Sigmoid colon (tissue), 7 donors: ENCODE measurements around the gene ALS2. TPM values are rescaled to one million over a fixed set of nuclear protein-coding genes. Genes with fewer than 3 reads are reported as not detected.

Experiments
- DNase-seq: peaks from one replicate; pipeline ENCODE4 v3.0.0-alpha.2; 2019
- H3K27ac ChIP-seq, 4 donors: fragments of 200-600 bp; sonication (generic); one replicate each; pipeline ENCODE4 v1.5.1; 2016 to 2019; ENCODE audit warnings: mild to moderate bottlenecking in 1 of 4
- H3K27me3 ChIP-seq, 3 donors: fragments of 200-600 bp; sonication (generic); one replicate each; pipeline ENCODE4 v1.5.1; 2019; ENCODE audit warnings: mild to moderate bottlenecking in 1 of 3
- H3K36me3 ChIP-seq, 4 donors: fragments of 200-600 bp; sonication (generic); one replicate each; pipeline ENCODE4 v1.5.1; 2016 to 2019
- H3K4me1 ChIP-seq, 4 donors: fragments of 200-600 bp; sonication (generic); one replicate each; pipeline ENCODE4 v1.5.1; 2017 to 2019
- H3K4me3 ChIP-seq, 4 donors: fragments of 200-600 bp; sonication (generic); one replicate each; pipeline ENCODE4 v1.5.1; 2017 to 2019; ENCODE audit warnings: mild to moderate bottlenecking in 2 of 4, moderate library complexity in 1 of 4
- H3K9me3 ChIP-seq, 4 donors: fragments of 200-600 bp in 3 of 4; sonication (generic) in 3 of 4; one replicate each; pipeline versions ENCODE4 v1.5.1 to v1.6.1; 2013 to 2019
- CTCF ChIP-seq, 4 experiments: fragments of 450-650 bp in 3 of 4; fragments of 200-600 bp in 1 of 4; IDR thresholded peaks; one replicate each; pipeline ENCODE4 v1.5.1; 2016 to 2019; ENCODE audit warnings: antibody characterized with exemption in 4 of 4, mild to moderate bottlenecking in 3 of 4, moderate library complexity in 2 of 4
- EP300 ChIP-seq, 4 donors: sonication (generic); formaldehyde crosslinking; IDR thresholded peaks; one replicate each; pipeline ENCODE4 v1.6.1; 2017; ENCODE audit warnings: antibody characterized with exemption in 4 of 4
- POLR2A ChIP-seq, 2 donors: fragments of 450-650 bp; IDR thresholded peaks; one replicate each; pipeline ENCODE4 v1.6.1; 2016; ENCODE audit warnings: antibody characterized with exemption in 2 of 2, mild to moderate bottlenecking in 2 of 2, moderate library complexity in 2 of 2
- POLR2AphosphoS5 ChIP-seq, 4 donors: sonication (generic); formaldehyde crosslinking; IDR thresholded peaks; one replicate each; pipeline ENCODE4 v1.6.1; 2017; ENCODE audit warnings: antibody characterized with exemption in 4 of 4
- WGBS, 2 donors: extraction: QIAGEN DNeasy Blood & Tissue Kit; methylation state at CpG; one replicate each; pipeline ENCODE4 v1.1.7; 2013; 5-methylcytosine and 5-hydroxymethylcytosine counted together
- intact Hi-C: fragments of 100-400 bp; cut with DNase I; formaldehyde crosslinking; loops from one replicate; pipeline ENCODE4 v1.15.1; 2023
- polyA plus RNA-seq, 3 donors: library from polyadenylated mRNA; stranded (reverse); fragments of 200-250 nt; gene quantifications; one replicate each; pipeline ENCODE4 v1.2.3, GENCODE V29; 2013
- total RNA-seq, 4 donors: library from RNA; depleted of rRNA; stranded (reverse); fragments of >200 nt; gene quantifications; one replicate each; pipeline ENCODE4 v1.1.0, GENCODE V29; 2016
- donor health status: healthy with polysubstance abuse.
- donor health status: Bipolar disorder and iron deficiency.
- donor health status: healthy.

ALS2 gene
- total RNA-seq (10 to 100 TPM; 17.4 to 20.9 (median 19.0) TPM), polyA plus RNA-seq (1 to 10 TPM; 3.0 to 5.7 (median 5.4) TPM)

DNA sequence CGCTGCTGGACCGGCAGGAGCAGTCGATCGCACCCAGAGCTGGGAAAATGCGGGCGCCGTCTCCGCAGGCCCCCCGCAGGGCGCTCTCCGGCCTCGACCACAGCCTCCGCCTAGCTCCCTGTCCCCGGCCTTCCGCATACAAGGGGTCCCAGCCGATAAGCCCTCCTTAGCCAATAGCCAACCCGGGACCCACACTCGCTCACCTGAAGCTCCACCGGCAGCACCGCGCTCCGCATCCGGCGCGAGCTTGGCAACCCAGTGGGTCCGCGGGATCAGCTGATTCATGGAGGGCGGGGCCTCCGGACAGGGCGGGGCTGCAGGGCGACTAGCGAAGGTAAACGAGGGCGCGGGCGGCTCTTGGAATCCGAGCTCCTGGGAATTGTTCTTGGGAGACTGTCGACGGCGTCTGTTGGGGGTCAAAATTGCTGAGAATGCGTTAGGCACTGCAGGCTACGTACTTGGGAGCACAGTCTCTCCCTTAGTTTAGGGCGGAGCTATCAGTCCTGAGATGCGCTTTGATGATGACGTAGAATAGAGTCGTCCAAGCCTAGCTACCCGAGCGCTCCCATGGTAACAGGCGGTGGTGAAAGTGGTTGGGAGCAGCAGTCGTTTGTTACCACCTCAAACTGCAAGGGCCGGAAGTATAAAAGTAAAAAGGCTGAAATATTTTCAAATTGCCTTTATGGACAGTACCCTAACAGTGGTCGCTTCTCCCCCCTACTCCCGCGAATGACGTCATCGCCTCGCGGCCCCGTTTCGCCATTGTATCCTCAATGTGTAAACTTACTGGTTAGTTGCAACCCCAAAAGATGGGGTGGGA lies at the start of gene ALS2:
TSS of gene ALS2 (minus strand) at position 260 of the 820 bp plus-strand sequence. CDS start 12,048 bp downstream, outside the sequence.
- intact Hi-C loops = loop anchor here (5.0 kb wide), 2 partner anchors 76 to 139 kb away; partner anchors contain the start of gene TMEM237
- H3K27me3 ChIP-seq = no peaks in the 10 kb centered on the region
- 0% methylated on average over 60 of the region's 60 CpGs for WGBS, 2 donors
- peak; percentile 99 for DNase-seq
- H3K9me3 ChIP-seq = no peaks in the 10 kb centered on the region
- H3K27ac ChIP-seq = peak within 1 kb of the TSS; percentile 87 to 95 (median 93)
- peak within 1 kb of the TSS; percentile 62 to 95 (median 92) for H3K4me3 ChIP-seq
- no peaks in the 10 kb centered on the region for H3K36me3 ChIP-seq
- H3K4me1 ChIP-seq = peaks cover 0 to 25% (median 5%) of the 10 kb centered on the region in 4 donors
- TF ChIP-seq CTCF (IDR thresholded peaks at IDR 0.05) (no peak), EP300 (IDR thresholded peaks at IDR 0.05) (peak in 1 of 4 donors; percentile 42), POLR2A (IDR thresholded peaks at IDR 0.05) (peak in 1 of 2 donors; percentile 23), POLR2AphosphoS5 (IDR thresholded peaks at IDR 0.05) (peak; percentile 81 to 95 (median 86))

- H3K27me3 ChIP-seq = no peaks in the 10 kb centered on the region
- no peaks in the 10 kb centered on the region for H3K9me3 ChIP-seq
- no peak for DNase-seq
- intact Hi-C loops = no loop called here
- no peak overlapping the region for H3K27ac ChIP-seq
- no peaks in the 10 kb centered on the region for H3K4me1 ChIP-seq
- WGBS, 2 donors = 92 to 95% methylated on average over 2 of the region's 2 CpGs
- no peak overlapping the region for H3K4me3 ChIP-seq
- TF ChIP-seq POLR2A (IDR thresholded peaks at IDR 0.05) = no peak
- TF ChIP-seq EP300 (IDR thresholded peaks at IDR 0.05) = no peak
- TF ChIP-seq POLR2AphosphoS5 (IDR thresholded peaks at IDR 0.05) = no peak
- TF ChIP-seq CTCF (IDR thresholded peaks at IDR 0.05) = no peak
- no peaks in the 10 kb centered on the region for H3K36me3 ChIP-seq
Measured at GRCh38 chr2:201828220-201828619, 47.5 kb upstream of the ALS2 start.

DNA sequence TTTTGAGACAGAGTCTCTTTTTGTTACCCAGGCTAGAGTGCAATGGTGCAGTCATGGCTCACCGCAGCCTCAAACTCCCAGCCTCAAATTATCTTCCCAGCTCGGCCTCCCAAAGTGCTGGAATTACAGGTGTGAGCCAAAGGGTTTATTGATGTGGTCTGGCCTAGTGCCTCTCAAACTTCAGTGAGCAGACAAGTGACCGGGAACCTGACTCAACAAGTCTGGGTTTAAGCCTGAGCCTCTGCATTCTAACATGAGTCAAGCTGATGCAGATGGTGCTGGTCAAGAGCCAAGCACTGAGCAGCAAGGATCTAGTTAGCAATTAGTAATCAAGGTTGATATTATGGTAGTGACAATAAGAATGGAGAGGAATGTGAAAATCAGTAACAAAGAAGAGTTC lies 46.9 kb upstream of the ALS2 start:
- no peaks in the 10 kb centered on the region for H3K36me3 ChIP-seq
- no peak overlapping the region for H3K27ac ChIP-seq
- no peaks in the 10 kb centered on the region for H3K9me3 ChIP-seq
- H3K4me3 ChIP-seq = no peak overlapping the region
- intact Hi-C loops = no loop called here
- H3K27me3 ChIP-seq = no peaks in the 10 kb centered on the region
- TF ChIP-seq CTCF (IDR thresholded peaks at IDR 0.05) = no peak
- TF ChIP-seq EP300 (IDR thresholded peaks at IDR 0.05) = no peak
- no peak for TF ChIP-seq POLR2A (IDR thresholded peaks at IDR 0.05)
- TF ChIP-seq POLR2AphosphoS5 (IDR thresholded peaks at IDR 0.05) = no peak
- 92 to 95% methylated on average over 3 of the region's 3 CpGs for WGBS, 2 donors
- no peaks in the 10 kb centered on the region for H3K4me1 ChIP-seq
- no peak for DNase-seq

DNA sequence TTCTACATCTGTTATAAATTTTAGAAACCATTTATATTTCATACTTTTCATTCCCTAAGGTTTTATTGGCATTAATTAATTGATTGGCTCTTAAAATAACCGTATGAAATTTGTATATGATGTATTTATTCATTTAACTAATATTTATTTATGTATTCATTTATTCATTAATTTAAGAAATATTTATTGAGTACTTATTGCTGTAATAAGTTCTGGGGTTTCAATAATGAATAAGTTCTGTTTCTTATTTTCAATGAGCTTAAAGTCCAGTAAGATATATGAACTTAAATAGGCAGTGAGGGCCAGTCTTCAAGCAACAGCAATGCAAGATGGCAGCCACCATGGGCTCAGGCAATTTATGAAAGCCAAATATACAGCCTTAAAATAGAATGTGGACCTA lies 43.5 kb upstream of the ALS2 start:
- no peaks in the 10 kb centered on the region for H3K27me3 ChIP-seq
- no peak for DNase-seq
- H3K4me1 ChIP-seq = no peaks in the 10 kb centered on the region
- no peaks in the 10 kb centered on the region for H3K36me3 ChIP-seq
- 79% methylated on average over 1 of the region's 1 CpG for WGBS, 2 donors
- H3K4me3 ChIP-seq = no peak overlapping the region
- intact Hi-C loops = no loop called here
- no peak overlapping the region for H3K27ac ChIP-seq
- no peak for TF ChIP-seq POLR2A (IDR thresholded peaks at IDR 0.05)
- TF ChIP-seq CTCF (IDR thresholded peaks at IDR 0.05) = no peak
- no peak for TF ChIP-seq EP300 (IDR thresholded peaks at IDR 0.05)
- no peak for TF ChIP-seq POLR2AphosphoS5 (IDR thresholded peaks at IDR 0.05)
- H3K9me3 ChIP-seq = no peaks in the 10 kb centered on the region
